ENCODE measurements around the gene HHIPL1.

- TF ChIP-seq CTCF (IDR thresholded peaks at IDR 0.05): no peak
- no peak for TF ChIP-seq EP300 (IDR thresholded peaks at IDR 0.05)
These were observed 71.3 kb downstream of the HHIPL1 start for GRCh38 chr14:99716091-99716849.

Data from suprapubic skin (tissue), 3 donors.